ENCODE measurements around the gene SOCS1.
"Not testable (repeated sequence)": the region's sequence is repeated elsewhere in the genome, so short reads cannot be mapped to it uniquely, and the experiment has no call there.

Gene SOCS1

GRCh38 chr16:11224894-11225676 is 30.9 kb downstream of the SOCS1 start:
- peak; percentile 59 for DNase-seq (ENCODE audit: low read depth)

GRCh38 chr16:11224096-11224893 is 31.7 kb downstream of the SOCS1 start:
- DNase-seq (ENCODE audit: low read depth): peak; percentile 27

GRCh38 chr16:11220507-11220906 is 35.5 kb downstream of the SOCS1 start:
- DNase-seq (ENCODE audit: low read depth): not testable (repeated sequence)

GRCh38 chr16:11219178-11219577 is 36.8 kb downstream of the SOCS1 start:
- DNase-seq (ENCODE audit: low read depth): no peak

- DNase-seq (ENCODE audit: low read depth): no peak
Observed at GRCh38 chr16:11218604-11218962, 37.4 kb downstream of the SOCS1 start.

GRCh38 chr16:11217651-11218603 is 38.1 kb downstream of the SOCS1 start:
- DNase-seq (ENCODE audit: low read depth): no peak

- DNase-seq (ENCODE audit: low read depth): no peak
Observed at GRCh38 chr16:11215935-11216556, 40.0 kb downstream of the SOCS1 start.

- DNase-seq (ENCODE audit: low read depth): no peak
Observed at GRCh38 chr16:11213799-11214198, 42.2 kb downstream of the SOCS1 start.

- DNase-seq (ENCODE audit: low read depth): no peak
Observed at GRCh38 chr16:11213373-11213772, 42.6 kb downstream of the SOCS1 start.

- no peak for DNase-seq (ENCODE audit: low read depth)
Observed at GRCh38 chr16:11212798-11213196, 43.2 kb downstream of the SOCS1 start.

GRCh38 chr16:11211977-11212797 is 43.8 kb downstream of the SOCS1 start:
- no peak for DNase-seq (ENCODE audit: low read depth)

GRCh38 chr16:11211061-11211976 is 44.7 kb downstream of the SOCS1 start:
- DNase-seq (ENCODE audit: low read depth): no peak

- no peak for DNase-seq (ENCODE audit: low read depth)
Observed at GRCh38 chr16:11210260-11210659, 45.7 kb downstream of the SOCS1 start.

GRCh38 chr16:11208916-11209665 is 46.9 kb downstream of the SOCS1 start:
- DNase-seq (ENCODE audit: low read depth): no peak

- no peak for DNase-seq (ENCODE audit: low read depth)
Observed at GRCh38 chr16:11207646-11208045, 48.4 kb downstream of the SOCS1 start.

GRCh38 chr16:11205754-11206581 is 50.0 kb downstream of the SOCS1 start:
- no peak for DNase-seq (ENCODE audit: low read depth)

- DNase-seq (ENCODE audit: low read depth): no peak
Observed at GRCh38 chr16:11205065-11205699, 50.8 kb downstream of the SOCS1 start.

All from activated T-cell treated with anti-CD3 and anti-CD28 coated beads for 1 hour (primary cell).